Ovary (tissue), 3 donors: Measurements from ENCODE around the gene DERA.

Source experiments
- POLR2A ChIP-seq: fragments of 450-650 bp; IDR thresholded peaks from one replicate; pipeline ENCODE4 v1.6.1; 2017; ENCODE audit warnings: antibody characterized with exemption, mild to moderate bottlenecking, moderate library complexity
- TF ChIP-seq, protein P1 (sequence below), 3 donors: fragments of 450-650 bp in 2 of 3; fragments of 200-600 bp in 1 of 3; IDR thresholded peaks; one replicate each; pipeline versions ENCODE4 v1.5.1 to v1.8.0; 2016 to 2022; ENCODE audit warnings: antibody characterized with exemption in 3 of 3, mild to moderate bottlenecking in 1 of 3
- donor health status: DM: no; HTN: no; CAD: no.

DNA sequence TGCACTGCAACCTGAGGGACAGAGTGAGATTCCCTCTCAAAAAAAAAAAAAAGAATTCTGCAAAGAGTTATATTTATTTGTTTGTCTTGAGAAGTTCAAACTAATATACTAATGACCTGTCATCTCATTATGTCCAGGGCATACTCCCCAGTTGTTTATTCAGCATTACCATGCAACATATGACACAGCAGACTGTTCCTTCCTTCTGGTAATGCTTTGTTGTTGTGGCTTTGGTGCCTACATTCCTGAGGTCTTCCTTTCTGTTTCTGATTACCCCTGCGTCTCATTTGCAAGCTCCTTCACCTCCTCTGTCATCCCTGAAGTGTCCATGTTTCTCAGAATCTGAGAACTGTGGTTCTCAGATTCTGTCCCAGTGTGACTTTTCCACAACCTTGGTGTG lies 55.3 kb downstream of the DERA start:
- TF ChIP-seq, protein P1, sequence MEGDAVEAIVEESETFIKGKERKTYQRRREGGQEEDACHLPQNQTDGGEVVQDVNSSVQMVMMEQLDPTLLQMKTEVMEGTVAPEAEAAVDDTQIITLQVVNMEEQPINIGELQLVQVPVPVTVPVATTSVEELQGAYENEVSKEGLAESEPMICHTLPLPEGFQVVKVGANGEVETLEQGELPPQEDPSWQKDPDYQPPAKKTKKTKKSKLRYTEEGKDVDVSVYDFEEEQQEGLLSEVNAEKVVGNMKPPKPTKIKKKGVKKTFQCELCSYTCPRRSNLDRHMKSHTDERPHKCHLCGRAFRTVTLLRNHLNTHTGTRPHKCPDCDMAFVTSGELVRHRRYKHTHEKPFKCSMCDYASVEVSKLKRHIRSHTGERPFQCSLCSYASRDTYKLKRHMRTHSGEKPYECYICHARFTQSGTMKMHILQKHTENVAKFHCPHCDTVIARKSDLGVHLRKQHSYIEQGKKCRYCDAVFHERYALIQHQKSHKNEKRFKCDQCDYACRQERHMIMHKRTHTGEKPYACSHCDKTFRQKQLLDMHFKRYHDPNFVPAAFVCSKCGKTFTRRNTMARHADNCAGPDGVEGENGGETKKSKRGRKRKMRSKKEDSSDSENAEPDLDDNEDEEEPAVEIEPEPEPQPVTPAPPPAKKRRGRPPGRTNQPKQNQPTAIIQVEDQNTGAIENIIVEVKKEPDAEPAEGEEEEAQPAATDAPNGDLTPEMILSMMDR (IDR thresholded peaks at IDR 0.05): no peak
- TF ChIP-seq POLR2A: no peak
